ENCODE measurements around the gene ATF7IP.
"Not testable (repeated sequence)": the region's sequence is repeated elsewhere in the genome, so short reads cannot be mapped to it uniquely, and the experiment has no call there.

The ATF7IP gene

GRCh38 chr12:14369311-14369710 is 3.8 kb downstream of the ATF7IP start:
- DNase-seq: no peak

- DNase-seq: no peak
Observed at GRCh38 chr12:14373217-14373616, 7.7 kb downstream of the ATF7IP start.

GRCh38 chr12:14379508-14379907 is 14.0 kb downstream of the ATF7IP start:
- no peak for DNase-seq

GRCh38 chr12:14384783-14385638 is 19.5 kb downstream of the ATF7IP start:
- no peak for DNase-seq

GRCh38 chr12:14387219-14387871 is 21.9 kb downstream of the ATF7IP start:
- DNase-seq: no peak

GRCh38 chr12:14390449-14390848 is 25.0 kb downstream of the ATF7IP start:
- DNase-seq: no peak

GRCh38 chr12:14390870-14391530 is 25.5 kb downstream of the ATF7IP start:
- peak in 1 of 2 donors; percentile 4 for DNase-seq

- DNase-seq: no peak
Observed at GRCh38 chr12:14393751-14394150, 28.3 kb downstream of the ATF7IP start.

- no peak for DNase-seq
Observed at GRCh38 chr12:14394317-14395073, 29.0 kb downstream of the ATF7IP start.

GRCh38 chr12:14395074-14395778 is 29.7 kb downstream of the ATF7IP start:
- peak in 1 of 2 donors; percentile 26 for DNase-seq

- no peak for DNase-seq
Observed at GRCh38 chr12:14396071-14396470, 30.6 kb downstream of the ATF7IP start.

- DNase-seq: no peak
Observed at GRCh38 chr12:14399871-14400270, 34.4 kb downstream of the ATF7IP start.

- no peak for DNase-seq
Observed at GRCh38 chr12:14400599-14400998, 35.1 kb downstream of the ATF7IP start.

- DNase-seq: not testable (repeated sequence)
Observed at GRCh38 chr12:14401267-14401666, 35.8 kb downstream of the ATF7IP start.

- DNase-seq: no peak
Observed at GRCh38 chr12:14402697-14403096, 37.2 kb downstream of the ATF7IP start.

- DNase-seq: no peak
Observed at GRCh38 chr12:14403293-14403692, 37.8 kb downstream of the ATF7IP start.

GRCh38 chr12:14403711-14404196 is 38.3 kb downstream of the ATF7IP start:
- DNase-seq: peak in 1 of 2 donors; percentile 22

GRCh38 chr12:14405407-14405806 is 39.9 kb downstream of the ATF7IP start:
- DNase-seq: not testable (repeated sequence)

GRCh38 chr12:14408208-14408607 is 42.7 kb downstream of the ATF7IP start:
- DNase-seq: peak in 1 of 2 donors; percentile 32

- DNase-seq: no peak
Observed at GRCh38 chr12:14410177-14410576, 44.7 kb downstream of the ATF7IP start.

- peak in 1 of 2 donors; percentile 27 for DNase-seq
Observed at GRCh38 chr12:14410841-14411569, 45.5 kb downstream of the ATF7IP start.
